T-helper 2 cell treated with Interferon-gamma antibody and Interleukin-4, amounts not matched to agents 100 ng/mL and 5 ng/mL, for 36 hours (primary cell): ENCODE measurements around the gene ECHDC1. TPM values are rescaled to one million over a fixed set of nuclear protein-coding genes. Genes with fewer than 3 reads are reported as not detected.
"Not testable (repeated sequence)": the region's sequence is repeated elsewhere in the genome, so short reads cannot be mapped to it uniquely, and the experiment has no call there.

ENCODE experiments used
- intact Hi-C: fragments of 100-400 bp; cut with micrococcal nuclease; formaldehyde crosslinking; loops from one replicate; pipeline ENCODE4 v1.15.1; 2023
- total RNA-seq: library from RNA; stranded (reverse); gene quantifications from 2 replicates; pipeline ENCODE4 v1.2.3, GENCODE V29; 2022

Gene ECHDC1, protein sequence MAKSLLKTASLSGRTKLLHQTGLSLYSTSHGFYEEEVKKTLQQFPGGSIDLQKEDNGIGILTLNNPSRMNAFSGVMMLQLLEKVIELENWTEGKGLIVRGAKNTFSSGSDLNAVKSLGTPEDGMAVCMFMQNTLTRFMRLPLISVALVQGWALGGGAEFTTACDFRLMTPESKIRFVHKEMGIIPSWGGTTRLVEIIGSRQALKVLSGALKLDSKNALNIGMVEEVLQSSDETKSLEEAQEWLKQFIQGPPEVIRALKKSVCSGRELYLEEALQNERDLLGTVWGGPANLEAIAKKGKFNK
- total RNA-seq: 46.5 and 51.2 TPM in 2 replicates

DNA sequence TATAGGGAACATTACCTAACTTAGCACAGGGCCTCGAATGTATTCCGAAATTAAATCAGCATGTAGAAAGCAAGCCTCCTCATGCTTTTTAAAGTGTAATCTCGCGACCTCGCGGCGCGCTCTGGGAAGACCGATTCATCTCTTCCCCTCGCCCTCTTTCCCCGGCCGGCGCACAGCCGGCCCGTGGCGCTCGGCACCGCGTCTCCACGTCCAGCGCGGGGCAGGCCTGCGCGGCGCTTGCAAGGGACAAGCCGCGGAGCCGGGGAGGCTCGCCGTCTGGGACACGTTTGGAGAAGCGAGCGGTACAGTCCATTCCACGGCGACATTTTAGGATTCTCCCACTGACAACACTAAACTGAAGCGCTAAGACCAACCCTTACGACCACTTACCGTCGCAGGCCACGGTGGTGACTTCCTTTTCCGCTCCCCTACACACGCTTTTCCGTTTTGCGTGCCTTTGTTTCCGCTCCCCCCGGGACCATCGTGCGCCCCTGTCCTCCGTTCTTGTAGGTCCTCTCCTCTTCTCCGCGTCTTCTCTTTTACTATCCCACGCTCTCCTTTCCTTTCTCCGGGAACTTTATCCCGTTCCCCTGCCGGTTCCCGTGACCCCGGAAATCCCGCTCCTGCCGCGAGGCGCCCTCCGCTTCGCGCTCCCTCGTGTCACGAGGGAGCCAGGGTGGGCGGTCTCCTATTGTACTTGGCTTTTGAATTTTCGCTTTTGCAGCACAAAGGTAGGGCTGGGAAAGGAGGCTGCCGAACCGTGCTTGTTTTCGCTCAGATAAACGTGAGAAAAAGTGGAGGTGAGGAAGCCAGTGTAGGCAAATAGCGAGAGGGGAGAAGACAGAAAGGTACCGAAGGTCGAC is at the start of gene ECHDC1:
ECHDC1 (minus strand) TSS at position 664 of the 863 bp plus-strand sequence. CDS start 12,581 bp downstream, outside the sequence.
- intact Hi-C loops: loop anchor here (1.0 to 5.0 kb wide), 7 partner anchors 41 to 1002 kb away; partner anchors contain the start of genes CENPW and RNF146

DNA sequence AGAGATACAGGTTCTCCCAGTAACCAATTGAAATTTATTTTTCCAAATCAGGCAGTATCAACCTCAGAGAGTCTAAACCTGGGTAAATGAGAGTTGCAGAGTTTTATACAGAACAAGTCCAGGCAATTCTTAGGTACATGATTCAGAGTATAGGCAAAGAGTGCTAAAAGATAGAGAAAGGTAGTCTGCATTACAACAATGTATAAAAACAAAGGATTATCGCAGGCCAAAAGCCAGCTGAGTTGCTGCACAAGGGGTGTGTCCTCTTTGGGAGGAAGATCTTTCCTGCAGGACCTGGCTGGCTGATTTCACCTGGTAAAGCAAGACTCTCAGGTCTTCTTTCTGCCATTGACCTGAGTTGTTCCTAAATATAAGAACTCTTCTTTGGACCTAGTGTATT is 48.9 kb upstream of the ECHDC1 start:
- intact Hi-C loops: no loop called here

DNA sequence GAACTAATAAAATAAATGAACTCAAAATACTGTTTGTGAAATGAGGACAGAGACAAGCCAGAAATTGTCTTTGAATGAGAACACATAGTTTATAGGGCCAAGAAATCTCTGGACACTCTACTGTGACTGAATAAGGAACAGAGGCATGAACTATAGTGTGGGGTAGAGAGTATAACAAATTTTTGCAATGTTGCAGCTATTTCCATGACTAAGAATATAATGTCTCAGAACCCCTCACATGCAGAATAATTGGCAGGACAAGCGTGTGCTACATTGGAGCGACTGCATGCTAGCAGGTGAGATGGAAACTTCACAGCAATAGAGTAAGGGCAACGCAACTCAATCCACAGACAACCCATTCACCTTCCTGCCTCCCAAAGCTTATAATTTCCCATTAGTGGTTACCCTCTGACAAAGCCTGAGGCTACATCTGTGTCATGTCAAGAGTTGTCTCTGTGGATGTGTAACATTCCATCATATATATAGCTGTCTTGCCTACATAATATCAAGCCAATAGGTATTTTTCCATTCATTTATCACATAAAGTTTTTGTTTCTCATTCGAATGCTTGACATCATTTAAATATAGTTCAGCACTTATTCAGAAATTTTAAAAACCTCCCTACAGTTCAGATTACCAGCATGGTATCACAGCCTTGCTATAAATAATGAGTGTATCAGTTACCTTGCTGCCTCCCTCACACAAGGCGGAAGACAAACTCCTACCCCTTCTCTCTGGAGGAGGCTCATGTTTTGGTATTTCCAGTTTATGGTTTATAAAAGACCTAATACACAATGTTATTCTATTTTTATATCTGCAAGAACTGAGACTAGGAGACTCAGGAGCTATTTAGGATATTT is 47.9 kb upstream of the ECHDC1 start:
- intact Hi-C loops: no loop called here

DNA sequence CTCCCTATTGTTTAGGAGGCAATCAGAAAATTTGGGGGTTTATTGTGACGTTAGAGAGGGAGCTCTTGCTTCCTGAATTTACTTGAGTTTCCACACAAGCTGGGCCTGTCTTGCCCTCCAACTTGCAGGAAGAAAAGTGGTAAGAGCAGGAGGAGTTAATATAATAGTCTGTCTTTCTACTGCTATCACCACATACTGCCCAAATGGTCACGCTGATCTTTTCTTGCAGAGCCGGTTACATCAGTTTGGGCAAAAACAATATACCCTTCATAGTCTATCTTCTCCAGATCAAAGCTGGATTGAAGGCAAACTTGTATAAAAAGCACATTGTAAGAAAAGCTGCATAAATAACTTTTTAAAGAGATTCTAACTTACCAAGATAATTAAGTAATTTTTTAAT is 46.3 kb upstream of the ECHDC1 start:
- intact Hi-C loops: no loop called here

DNA sequence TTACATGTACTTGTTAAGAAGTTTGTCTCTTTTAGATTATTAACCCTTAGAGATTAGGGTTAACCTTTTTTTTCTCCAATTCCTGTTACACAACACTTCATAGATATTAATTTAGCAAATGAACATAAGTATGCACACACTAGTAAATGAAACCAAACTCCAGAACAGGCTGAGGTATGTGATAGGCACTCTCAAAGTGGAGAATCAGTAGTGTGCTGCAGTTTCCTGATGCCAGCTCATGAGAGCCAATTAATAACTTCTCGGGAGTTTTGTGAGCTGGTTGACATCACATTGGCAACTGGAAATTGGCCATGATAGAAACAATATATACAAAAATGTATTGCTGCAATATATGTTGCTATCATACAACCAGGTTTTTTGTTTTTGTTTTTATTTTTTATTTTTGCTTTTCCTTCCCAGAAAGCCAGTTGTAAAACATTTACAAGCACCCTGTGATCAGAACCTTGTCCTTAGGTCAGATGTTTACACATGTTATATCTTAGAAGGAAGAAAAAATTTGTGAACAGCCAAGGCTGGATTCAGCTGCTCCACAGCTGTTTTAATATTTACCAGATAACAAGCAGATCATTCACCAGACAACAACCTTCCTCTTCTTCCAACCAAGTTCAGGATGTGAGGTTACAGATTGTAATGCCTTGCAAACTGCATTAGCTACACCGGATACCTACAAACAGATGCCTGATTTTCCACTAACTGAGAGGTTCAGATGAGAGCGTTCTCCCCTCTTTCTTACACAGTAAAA is 42.4 kb upstream of the ECHDC1 start:
- intact Hi-C loops: no loop called here

DNA sequence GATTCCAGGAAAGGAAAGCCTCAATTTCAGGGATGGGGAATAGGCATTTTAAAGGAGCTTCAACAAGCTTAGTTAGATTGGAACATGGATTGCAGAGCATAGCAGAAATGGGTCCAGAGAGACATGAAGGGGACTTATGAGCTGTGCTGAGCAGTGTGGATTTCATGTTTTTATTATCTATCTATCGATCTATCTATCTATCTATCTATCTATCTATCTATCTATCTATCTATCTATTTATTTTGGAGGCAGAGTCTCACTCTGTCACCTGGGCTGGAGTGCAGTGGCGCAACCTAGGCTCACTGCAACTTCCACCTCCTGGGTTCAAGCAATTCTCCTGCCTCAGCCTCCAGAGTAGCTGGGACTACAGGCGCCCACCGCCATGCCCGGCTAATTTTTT is 41.4 kb upstream of the ECHDC1 start:
- intact Hi-C loops: not testable (repeated sequence)

DNA sequence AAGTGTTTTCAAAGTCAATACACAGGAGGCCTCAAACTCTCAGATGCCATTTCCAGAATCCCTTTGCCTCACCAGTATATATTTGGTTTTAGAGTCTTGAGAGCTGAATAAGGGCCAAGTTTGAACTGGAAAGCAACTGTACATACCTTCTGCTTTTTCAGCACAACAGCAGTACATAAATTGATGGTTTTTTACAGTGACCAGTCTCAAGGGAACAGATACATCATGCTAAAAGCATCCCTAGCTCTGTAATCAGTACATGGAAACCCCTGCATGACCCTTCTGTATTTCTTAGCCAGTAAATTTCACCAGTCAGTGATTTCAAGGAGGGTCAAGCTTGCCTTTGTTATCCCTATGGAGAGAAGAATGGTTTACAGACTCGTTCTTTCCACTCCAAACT is 40.6 kb upstream of the ECHDC1 start:
- intact Hi-C loops: no loop called here

DNA sequence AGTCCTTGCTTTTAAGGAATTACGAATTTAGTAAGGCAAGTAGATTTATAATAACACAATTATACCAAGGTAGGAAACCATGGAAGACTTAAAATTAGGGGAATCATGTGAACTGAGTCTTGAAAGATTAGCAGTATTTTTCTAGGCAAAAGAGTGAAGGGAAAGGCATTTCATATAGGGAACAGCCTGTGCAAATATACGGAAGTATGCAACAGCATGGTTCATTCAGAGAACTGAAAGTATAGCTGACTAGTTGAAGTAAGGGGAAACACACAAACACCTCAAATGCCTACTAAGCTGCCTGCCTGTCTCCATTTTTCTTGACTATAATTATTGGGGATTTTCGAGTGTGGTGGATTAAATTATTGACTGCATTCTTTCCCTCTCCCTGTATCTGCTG is 39.0 kb upstream of the ECHDC1 start:
- intact Hi-C loops: no loop called here

DNA sequence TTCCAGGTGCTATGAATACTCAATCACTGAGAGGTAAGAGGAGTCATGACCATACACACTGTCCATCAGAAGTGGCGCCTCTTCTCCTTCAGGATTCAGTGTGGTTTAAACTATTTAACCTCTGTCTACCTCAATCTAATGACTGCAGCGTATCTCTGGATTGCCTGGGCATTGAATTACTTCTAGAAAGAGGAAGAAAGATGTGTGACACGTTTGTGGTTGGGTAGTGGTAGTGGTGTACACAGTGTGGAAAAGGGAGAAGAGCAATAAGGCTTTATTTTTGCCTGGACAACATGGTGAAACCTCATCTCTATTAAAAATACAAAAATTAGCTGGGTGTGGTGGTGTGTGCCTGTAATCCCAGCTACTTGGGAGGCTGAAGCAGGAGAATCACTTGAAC is 38.0 kb upstream of the ECHDC1 start:
- intact Hi-C loops: no loop called here

DNA sequence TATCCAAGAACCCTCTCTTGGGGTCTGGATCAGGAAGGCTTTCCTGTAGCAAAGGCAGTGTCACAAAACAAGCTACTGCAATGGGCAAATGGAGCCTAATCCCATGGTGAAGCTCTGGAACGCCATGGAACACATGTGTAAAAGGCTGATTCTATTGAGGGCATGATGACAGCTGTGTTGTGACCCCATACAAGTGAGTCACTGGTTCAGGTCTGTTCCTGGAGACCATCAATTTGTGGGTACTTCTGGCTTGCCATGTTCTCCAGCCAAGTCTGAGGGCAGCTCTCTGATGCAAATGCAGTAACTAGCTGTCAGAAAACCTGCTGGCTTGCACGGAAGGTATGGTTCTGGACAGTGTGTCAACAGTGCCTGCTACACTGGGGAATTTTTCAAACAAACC is 33.3 kb upstream of the ECHDC1 start:
- intact Hi-C loops: no loop called here

DNA sequence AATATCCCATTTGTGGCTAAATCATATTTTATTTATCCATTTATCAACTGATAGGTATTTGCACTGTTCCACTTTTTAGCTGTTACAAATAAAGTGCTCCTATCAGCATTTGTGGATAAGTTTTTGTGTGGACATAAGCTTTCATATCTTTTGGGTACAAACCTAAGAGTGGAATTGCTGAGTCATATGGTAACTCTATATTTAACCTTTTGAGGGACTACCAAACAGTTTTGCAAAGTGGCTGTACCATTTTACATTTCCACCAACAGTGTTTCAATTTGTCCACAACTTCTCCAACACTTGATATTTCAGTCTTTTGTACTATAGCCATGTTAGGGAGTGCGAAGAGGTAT is 23.6 kb upstream of the ECHDC1 start:
- intact Hi-C loops: no loop called here

DNA sequence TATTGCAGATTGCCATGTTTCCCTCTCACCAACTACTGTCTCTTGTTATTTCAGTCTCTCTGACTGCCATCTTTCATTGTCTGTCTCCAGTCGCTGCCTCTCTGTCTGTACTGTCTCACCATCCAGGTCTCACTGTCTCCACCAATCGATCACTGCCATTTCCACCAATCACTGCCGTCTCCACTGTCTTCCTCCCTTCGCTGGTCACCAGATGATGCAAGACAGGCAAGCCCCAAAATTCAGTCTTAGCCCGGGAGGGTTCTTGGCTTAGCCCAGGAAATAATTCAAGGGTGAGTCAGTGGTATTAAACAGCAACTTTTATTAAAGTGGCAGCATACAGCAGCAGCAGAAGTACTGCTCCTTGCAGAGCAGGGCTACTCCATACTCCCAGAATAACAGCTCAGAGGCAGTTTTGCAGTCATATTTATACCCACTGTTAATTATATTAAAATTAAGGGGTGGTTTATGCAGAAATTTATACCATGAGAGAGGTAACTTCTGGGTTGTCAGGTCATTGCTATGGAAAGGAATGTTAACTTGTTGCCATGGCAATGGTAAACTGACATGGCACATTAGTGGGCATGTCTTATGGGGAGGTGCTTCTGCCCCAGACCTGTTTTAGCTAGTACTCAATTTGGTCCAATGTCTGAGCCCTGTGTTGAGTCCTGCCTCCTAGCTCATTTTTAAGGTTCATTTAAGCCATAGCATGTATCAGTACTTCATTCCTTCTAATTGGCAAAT is 23.0 kb upstream of the ECHDC1 start:
- intact Hi-C loops: no loop called here

DNA sequence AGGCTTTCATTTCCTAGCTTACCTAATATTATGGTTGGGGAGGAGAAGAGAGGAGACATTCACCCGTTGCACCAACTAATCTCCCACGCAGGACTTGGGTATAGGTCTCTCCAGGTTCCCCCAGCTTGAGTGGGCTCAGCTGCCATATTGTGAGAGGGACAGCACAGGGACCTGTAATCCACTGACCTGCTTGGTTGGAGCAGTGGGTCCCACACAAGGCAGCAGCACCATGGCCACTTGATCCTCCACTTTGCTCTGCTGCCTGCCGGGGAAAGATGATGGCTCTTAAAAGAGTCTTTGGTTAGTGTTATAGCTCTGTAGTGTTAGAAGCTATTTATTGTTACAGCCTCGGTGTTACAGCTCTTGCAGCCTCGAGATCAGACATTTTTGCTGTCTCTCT is 22.5 kb upstream of the ECHDC1 start:
- intact Hi-C loops: no loop called here

DNA sequence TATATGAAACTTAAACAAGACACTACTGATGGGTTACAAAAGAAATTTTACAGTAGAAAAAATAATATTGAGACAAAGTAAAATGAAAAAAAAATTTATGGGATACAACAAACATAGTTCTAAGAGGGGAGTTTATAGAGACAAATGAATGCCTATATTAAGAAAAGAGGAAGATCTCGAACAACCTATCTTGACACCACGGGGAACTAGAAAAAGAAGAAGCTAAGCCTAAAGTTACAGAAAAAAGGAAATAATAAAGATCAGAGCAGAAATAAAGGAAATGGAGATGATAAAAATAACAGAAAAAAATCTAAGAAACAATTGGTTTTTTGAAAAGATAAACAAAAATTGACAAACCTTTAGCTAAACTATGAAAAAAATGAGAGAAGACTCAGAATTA is 9.1 kb upstream of the ECHDC1 start:
- intact Hi-C loops: no loop called here

DNA sequence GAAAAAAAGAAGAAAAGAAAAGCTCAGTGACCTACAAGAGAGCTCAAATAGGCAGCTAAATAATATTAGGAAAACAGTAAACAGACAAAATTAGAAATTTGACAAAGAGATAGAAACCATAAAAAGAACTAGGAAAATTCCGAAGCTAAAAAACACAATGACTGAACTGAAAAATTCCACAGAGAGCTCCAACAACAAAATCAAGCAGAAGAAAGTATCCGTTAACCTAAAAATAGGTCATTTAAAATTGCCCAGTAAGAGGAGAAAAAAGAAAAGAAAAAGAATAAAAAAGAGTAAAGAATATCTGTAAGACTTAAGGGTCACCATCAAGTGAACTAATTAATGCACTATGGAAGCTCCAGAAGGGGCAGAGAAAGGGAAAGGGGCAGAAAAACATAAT is 6.6 kb upstream of the ECHDC1 start:
- intact Hi-C loops: no loop called here

DNA sequence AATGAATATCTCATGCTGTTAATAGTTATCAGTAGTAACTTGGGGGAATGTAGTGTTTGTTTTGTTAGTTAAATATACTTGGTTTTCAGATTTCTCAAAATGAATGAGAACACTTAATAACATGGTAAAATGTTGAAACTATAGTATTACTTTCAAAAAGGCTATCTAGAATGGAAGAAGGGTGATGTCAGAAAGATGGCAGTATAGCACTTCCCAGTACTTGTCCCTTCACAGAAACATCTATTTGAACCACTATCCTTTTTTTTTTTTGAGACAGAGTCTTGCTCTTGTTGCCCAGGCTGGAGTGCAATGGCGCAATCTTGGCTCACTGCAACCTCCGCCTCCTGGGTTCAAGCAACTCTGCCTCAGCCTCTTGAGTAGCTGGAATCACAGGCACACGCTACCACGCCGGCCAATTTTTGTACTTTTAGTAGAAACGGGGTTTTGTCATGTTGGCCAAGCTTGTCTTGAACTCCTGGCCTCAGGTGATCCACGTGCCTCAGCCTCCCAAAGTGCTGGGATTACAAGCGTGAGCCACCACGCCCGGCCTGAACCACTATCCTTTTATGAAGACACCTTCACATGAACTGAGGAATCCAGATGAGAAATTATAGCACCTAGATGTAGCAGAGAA is 4.7 kb upstream of the ECHDC1 start:
- intact Hi-C loops: no loop called here

DNA sequence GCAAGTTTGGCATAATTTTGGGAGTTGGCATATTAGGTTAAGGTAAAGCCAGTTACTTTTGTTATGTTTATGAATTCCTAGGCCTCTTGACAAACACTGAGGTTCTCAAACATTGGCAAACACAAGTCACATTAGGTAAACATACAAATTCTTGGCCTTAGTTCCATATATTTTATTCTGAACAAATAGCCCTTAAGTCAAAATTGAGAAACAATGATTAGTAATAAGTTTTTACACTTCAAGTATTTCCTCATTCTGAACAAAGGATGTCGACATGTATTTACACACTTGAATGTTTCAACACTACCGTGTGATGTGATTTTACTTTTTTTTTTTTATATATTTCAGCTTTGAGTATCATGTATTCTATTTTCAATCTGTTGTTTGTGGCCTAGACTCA is 3.8 kb upstream of the ECHDC1 start:
- intact Hi-C loops: no loop called here

DNA sequence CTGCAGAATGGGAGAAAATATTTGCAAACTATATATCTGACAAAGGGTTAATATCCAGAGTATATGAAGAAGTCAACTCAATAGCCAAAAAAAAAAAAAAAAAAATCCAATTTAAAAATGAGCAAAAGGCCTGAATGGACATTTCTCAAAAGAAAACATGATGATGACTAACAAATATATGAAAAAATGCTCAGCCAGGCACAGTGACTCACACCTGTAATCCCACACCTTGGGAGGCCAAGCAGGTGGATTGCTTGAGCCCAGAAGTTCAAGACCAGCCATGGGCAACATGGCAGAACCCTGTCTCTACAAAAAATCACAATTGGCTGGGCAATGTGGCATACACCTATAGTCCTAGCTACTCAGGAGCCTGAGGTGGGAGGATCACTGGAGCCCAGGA is 2.1 kb upstream of the ECHDC1 start:
- intact Hi-C loops: no loop called here

DNA sequence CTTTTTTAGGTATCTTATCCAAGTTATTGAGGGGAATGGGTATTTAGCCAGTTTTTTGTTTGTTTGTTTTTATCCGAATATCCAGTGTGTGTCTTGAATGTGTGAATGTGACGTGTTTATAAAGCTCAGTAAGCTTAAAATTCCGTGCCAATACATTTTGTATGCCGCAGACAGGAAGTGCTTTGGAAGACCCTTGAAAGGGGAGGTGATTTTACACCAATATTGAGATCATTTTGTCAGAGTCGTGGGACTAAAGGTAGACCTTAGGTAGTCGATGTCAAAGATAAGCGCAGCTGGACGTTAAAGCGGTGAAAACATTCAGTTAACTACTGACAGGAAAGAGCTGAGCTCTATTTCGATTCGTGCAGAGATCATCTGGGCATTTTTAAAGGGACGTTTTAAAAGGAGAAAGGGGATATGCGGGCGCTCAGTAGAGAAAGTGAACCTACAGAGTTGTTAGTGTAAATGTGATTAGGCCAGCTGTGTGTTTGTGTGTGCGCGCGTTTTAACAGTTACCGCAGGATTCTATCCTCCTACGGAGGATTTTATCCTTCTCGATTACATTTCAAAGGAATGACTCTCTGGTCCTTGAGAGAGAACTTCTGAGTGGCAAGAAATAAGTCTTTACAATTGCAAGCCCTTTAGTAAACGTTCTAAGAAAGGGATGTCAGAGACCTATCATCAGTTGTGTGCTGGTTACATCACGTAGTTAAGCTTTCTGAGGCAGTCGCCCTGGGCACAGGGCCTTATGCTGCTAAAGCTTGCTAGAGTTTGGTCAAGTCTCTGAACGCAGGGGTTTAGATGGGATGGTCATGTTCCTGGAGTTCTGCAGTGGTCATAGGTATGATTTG is 625 bp upstream of the ECHDC1 start:
- intact Hi-C loops: loop anchor here (1.0 to 5.0 kb wide), 7 partner anchors 42 to 1003 kb away; partner anchors contain the start of genes CENPW and RNF146
